ENCODE data around the gene SDC1. TPM values are rescaled to one million over a fixed set of nuclear protein-coding genes. Genes with fewer than 3 reads are reported as not detected.
A peak's percentile ranks its signal among the peaks of the same experiment; 100 is the strongest.

Gene SDC1
- total RNA-seq, 1 experiment from 2014 or later: 306 TPM

- no peak for DNase-seq (ENCODE audit: low read depth)
These were observed 51.9 kb downstream of the SDC1 start for GRCh38 chr2:20173064-20173463.

GRCh38 chr2:20172273-20173055 lies 52.5 kb downstream of the SDC1 start:
- no peak for DNase-seq (ENCODE audit: low read depth)

- no peak for DNase-seq (ENCODE audit: low read depth)
These were observed 53.4 kb downstream of the SDC1 start for GRCh38 chr2:20171445-20171977.

- DNase-seq (ENCODE audit: low read depth): no peak
These were observed 54.2 kb downstream of the SDC1 start for GRCh38 chr2:20170704-20171250.

GRCh38 chr2:20169796-20170703 lies 54.9 kb downstream of the SDC1 start:
- no peak for DNase-seq (ENCODE audit: low read depth)

GRCh38 chr2:20168727-20169696 lies 55.9 kb downstream of the SDC1 start:
- no peak for DNase-seq (ENCODE audit: low read depth)

- no peak for DNase-seq (ENCODE audit: low read depth)
These were observed 56.7 kb downstream of the SDC1 start for GRCh38 chr2:20168048-20168726.

- no peak for DNase-seq (ENCODE audit: low read depth)
These were observed 57.6 kb downstream of the SDC1 start for GRCh38 chr2:20167356-20167755.

GRCh38 chr2:20165677-20166509 lies 59.0 kb downstream of the SDC1 start:
- DNase-seq (ENCODE audit: low read depth): no peak

- DNase-seq (ENCODE audit: low read depth): no peak
These were observed 60.0 kb downstream of the SDC1 start for GRCh38 chr2:20164734-20165478.

GRCh38 chr2:20164061-20164733 lies 60.7 kb downstream of the SDC1 start:
- peak; percentile 58 for DNase-seq (ENCODE audit: low read depth)

GRCh38 chr2:20159411-20160070 lies 65.4 kb downstream of the SDC1 start:
- DNase-seq (ENCODE audit: low read depth): no peak

- DNase-seq (ENCODE audit: low read depth): no peak
These were observed 67.6 kb downstream of the SDC1 start for GRCh38 chr2:20157193-20157891.

- DNase-seq (ENCODE audit: low read depth): no peak
These were observed 68.1 kb downstream of the SDC1 start for GRCh38 chr2:20156836-20157192.

- no peak for DNase-seq (ENCODE audit: low read depth)
These were observed 68.7 kb downstream of the SDC1 start for GRCh38 chr2:20156076-20156759.

Data from HT1080 (cell line).